ENCODE results near the gene PPP3R1. TPM values are rescaled to one million over a fixed set of nuclear protein-coding genes. Genes with fewer than 3 reads are reported as not detected.
A peak's percentile ranks its signal among the peaks of the same experiment; 100 is the strongest.

The PPP3R1 gene
- total and polyA plus RNA-seq, 9 of the 15 experiments (the other 6 are each of a cell fraction or from before 2014, with no cell fraction given), result 3.7 to 70.0 (median 24.8) TPM

DNA sequence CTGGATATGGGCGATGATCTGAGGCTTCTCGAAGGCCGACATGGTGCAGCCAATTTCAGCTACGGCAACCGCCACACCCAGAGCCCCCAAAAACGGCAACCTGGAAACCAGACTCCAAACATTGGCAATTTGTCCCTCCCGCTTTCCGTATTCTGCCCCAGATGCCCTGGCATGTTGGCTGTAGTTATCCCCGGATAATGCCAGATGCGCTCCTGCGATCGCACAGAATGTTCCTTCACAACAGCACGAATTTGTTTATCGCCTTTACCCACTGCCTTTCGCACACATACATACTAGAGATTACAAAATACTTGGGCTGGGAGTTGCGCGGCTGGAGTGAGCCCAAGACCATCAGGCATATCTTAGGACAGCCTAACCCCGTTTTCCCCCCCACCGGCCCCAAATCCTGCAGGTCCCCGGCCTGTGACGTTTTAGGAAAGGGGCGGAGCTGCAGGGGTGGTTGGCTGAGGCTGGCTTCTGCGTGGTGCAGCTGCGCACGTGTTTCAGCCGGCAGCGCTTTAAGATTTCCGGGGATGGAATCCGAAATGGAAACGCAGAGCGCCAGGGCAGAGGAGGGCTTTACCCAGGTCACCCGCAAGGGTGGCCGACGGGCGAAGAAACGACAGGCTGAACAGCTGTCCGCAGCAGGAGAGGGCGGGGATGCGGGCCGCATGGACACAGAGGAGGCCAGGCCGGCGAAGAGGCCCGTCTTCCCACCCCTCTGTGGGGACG is 94.8 kb downstream of the PPP3R1 start, which contains the start of gene PNO1 (continued):
- TF ChIP-seq RAD21 (CRISPR knock-in tag; conservative IDR thresholded peaks at IDR 0.05 in 1 of 2, IDR thresholded peaks at IDR 0.05 in 1 of 2) (no peak), JUN (IDR thresholded peaks at IDR 0.05; ENCODE audit: borderline replicate concordance, low read depth, low read length) (peak; percentile 34; the same call in 1 of the 2 replicates), JUN (CRISPR knock-in tag; IDR thresholded peaks at IDR 0.05; ENCODE audit: borderline replicate concordance) (no peak), ZBTB17 (CRISPR knock-in tag; IDR thresholded peaks at IDR 0.05) (no peak), PHB2 (IDR thresholded peaks at IDR 0.05; ENCODE audit: low read depth) (no peak; the same call in 1 of the 2 replicates), TARDBP (IDR thresholded peaks at IDR 0.05) (peak; percentile 71; the same call in 1 of the 2 replicates), HDAC3 (IDR thresholded peaks at IDR 0.05; ENCODE audit: borderline replicate concordance, partially characterized antibody) (no peak), CEBPG (CRISPR knock-in tag; IDR thresholded peaks at IDR 0.05) (no peak), CEBPG (tag; conservative IDR thresholded peaks at IDR 0.05 in 1 of 2, IDR thresholded peaks at IDR 0.05 in 1 of 2) (no peak), NCOA1 (IDR thresholded peaks at IDR 0.05; ENCODE audit: low read depth) (0 out of 2 replicates have a peak, but pooled peaks have one; percentile 12), GTF2F1 (IDR thresholded peaks at IDR 0.05; ENCODE audit: low read depth, low read length) (no peak), BMI1 (IDR thresholded peaks at IDR 0.05; ENCODE audit: low read length) (no peak), RBM14 (IDR thresholded peaks at IDR 0.05; ENCODE audit: borderline replicate concordance, insufficient read depth, low read depth, low read length) (no peak), KAT2B (IDR thresholded peaks at IDR 0.05; ENCODE audit: low read depth, low read length) (no peak), HDAC1 (IDR thresholded peaks at IDR 0.05) (peak; percentile 82 to 99; a peak in 3 of 4 replicates), ZNF316 (IDR thresholded peaks at IDR 0.05) (no peak), ZKSCAN1 (IDR thresholded peaks at IDR 0.05; ENCODE audit: low read depth, low read length) (0 out of 2 replicates have a peak, but pooled peaks have one; percentile 16), L3MBTL2 (IDR thresholded peaks at IDR 0.05) (peak; percentile 87), TSC22D4 (tag; IDR thresholded peaks at IDR 0.05) (no peak), PCBP1 (IDR thresholded peaks at IDR 0.05; ENCODE audit: low read depth, low read length, poor library complexity, severe bottlenecking) (no peak), TBP (optimal IDR thresholded peaks at IDR 0.05; ENCODE audit: low read depth, low read length) (peak; percentile 79)
- TF ChIP-seq, protein P1, sequence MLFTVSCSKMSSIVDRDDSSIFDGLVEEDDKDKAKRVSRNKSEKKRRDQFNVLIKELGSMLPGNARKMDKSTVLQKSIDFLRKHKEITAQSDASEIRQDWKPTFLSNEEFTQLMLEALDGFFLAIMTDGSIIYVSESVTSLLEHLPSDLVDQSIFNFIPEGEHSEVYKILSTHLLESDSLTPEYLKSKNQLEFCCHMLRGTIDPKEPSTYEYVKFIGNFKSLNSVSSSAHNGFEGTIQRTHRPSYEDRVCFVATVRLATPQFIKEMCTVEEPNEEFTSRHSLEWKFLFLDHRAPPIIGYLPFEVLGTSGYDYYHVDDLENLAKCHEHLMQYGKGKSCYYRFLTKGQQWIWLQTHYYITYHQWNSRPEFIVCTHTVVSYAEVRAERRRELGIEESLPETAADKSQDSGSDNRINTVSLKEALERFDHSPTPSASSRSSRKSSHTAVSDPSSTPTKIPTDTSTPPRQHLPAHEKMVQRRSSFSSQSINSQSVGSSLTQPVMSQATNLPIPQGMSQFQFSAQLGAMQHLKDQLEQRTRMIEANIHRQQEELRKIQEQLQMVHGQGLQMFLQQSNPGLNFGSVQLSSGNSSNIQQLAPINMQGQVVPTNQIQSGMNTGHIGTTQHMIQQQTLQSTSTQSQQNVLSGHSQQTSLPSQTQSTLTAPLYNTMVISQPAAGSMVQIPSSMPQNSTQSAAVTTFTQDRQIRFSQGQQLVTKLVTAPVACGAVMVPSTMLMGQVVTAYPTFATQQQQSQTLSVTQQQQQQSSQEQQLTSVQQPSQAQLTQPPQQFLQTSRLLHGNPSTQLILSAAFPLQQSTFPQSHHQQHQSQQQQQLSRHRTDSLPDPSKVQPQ (CRISPR knock-in tag; IDR thresholded peaks at IDR 0.05; ENCODE audit: borderline replicate concordance), result no peak
- TF ChIP-seq, protein P2, sequence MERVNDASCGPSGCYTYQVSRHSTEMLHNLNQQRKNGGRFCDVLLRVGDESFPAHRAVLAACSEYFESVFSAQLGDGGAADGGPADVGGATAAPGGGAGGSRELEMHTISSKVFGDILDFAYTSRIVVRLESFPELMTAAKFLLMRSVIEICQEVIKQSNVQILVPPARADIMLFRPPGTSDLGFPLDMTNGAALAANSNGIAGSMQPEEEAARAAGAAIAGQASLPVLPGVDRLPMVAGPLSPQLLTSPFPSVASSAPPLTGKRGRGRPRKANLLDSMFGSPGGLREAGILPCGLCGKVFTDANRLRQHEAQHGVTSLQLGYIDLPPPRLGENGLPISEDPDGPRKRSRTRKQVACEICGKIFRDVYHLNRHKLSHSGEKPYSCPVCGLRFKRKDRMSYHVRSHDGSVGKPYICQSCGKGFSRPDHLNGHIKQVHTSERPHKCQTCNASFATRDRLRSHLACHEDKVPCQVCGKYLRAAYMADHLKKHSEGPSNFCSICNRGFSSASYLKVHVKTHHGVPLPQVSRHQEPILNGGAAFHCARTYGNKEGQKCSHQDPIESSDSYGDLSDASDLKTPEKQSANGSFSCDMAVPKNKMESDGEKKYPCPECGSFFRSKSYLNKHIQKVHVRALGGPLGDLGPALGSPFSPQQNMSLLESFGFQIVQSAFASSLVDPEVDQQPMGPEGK (CRISPR knock-in tag; IDR thresholded peaks at IDR 0.05; ENCODE audit: borderline replicate concordance), result no peak
- TF ChIP-seq, protein P3, sequence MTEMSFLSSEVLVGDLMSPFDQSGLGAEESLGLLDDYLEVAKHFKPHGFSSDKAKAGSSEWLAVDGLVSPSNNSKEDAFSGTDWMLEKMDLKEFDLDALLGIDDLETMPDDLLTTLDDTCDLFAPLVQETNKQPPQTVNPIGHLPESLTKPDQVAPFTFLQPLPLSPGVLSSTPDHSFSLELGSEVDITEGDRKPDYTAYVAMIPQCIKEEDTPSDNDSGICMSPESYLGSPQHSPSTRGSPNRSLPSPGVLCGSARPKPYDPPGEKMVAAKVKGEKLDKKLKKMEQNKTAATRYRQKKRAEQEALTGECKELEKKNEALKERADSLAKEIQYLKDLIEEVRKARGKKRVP (CRISPR knock-in tag; IDR thresholded peaks at IDR 0.05), result no peak

All from K562 (cell line).